ENCODE measurements around the gene RHBDF2.

Gene RHBDF2

GRCh38 chr17:76474238-76474637 lies 27.0 kb downstream of the RHBDF2 start:
- no peak for DNase-seq (ENCODE audit: low read depth)
- TF ChIP-seq CTCF (conservative IDR thresholded peaks at IDR 0.05; ENCODE audit: low read length) = no peak
- H3K4me3 ChIP-seq (ENCODE audit: low read length) = no peak overlapping the region

DNA sequence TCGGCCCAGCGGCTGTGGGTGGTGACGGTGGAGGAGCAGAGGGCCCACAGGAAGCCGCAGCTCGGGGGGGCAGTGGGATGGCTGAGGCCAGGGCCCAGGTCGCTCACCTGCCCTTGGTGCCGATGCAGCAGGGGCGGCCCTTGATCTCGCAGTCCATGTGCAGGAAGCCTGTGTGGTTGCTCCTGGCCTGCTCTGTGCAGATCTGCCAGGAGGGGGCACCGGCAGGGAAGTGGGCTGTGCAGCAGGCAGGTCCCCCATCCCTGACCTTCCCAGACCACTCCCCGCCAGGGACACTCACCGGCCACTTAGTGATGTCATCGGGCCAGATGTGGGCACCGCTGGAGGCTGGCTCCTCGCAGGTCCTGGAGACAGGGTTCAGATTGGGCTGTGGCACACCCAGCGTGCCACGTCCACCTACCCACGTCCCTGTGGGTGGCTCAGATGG lies 27.7 kb downstream of the RHBDF2 start:
- H3K4me3 ChIP-seq (ENCODE audit: low read length) = no peak overlapping the region
- DNase-seq (ENCODE audit: low read depth) = no peak
- peak; percentile 26; the same call in 1 of the 2 replicates for TF ChIP-seq CTCF (conservative IDR thresholded peaks at IDR 0.05; ENCODE audit: low read length)

GRCh38 chr17:76472726-76473125 lies 28.5 kb downstream of the RHBDF2 start:
- no peak for TF ChIP-seq CTCF (conservative IDR thresholded peaks at IDR 0.05; ENCODE audit: low read length)
- H3K4me3 ChIP-seq (ENCODE audit: low read length) = no peak overlapping the region
- no peak for DNase-seq (ENCODE audit: low read depth)

GRCh38 chr17:76472258-76472645 lies 29.0 kb downstream of the RHBDF2 start:
- TF ChIP-seq CTCF (conservative IDR thresholded peaks at IDR 0.05; ENCODE audit: low read length) = no peak
- H3K4me3 ChIP-seq (ENCODE audit: low read length) = no peak overlapping the region
- no peak for DNase-seq (ENCODE audit: low read depth)

- TF ChIP-seq CTCF (conservative IDR thresholded peaks at IDR 0.05; ENCODE audit: low read length) = no peak
- no peak for DNase-seq (ENCODE audit: low read depth)
- H3K4me3 ChIP-seq (ENCODE audit: low read length) = no peak overlapping the region
Measured at GRCh38 chr17:76471498-76472257, 29.5 kb downstream of the RHBDF2 start.

DNA sequence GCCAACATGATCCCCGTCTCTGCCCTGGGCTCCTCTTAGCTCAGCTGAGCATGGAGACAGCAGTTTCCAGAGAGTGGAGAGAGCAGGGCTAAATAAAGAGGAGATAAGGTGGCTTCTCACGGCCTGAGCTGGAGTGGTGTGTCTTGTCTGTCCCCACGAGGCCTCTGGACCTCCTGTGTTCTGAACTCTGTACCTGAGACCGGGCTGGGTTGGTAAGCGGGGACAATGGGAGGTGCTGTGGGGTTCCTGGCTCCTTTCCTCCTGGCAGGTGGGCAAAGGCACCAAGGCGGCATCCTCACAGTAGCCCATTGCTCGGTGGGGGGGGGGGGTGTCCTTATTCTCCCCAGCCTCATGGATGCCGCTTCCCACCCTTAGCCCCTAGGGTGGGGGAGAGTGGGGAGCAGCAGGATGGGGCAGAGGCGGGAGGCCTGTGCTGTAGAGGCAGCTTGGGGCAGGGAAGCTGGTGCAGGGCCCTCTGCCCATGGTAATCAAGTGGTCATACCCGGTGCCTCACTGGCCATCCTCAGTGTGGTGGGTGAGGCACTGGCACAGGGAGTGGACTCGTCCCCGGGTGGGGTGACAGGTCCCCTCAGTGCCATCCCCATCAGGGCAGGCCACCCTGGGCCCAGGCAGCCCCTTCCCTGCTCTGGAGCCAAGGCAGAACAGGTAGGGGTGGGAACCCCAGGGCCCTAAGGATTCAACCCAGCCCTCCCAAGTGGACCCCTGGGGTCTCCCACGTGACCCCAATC lies 31.1 kb downstream of the RHBDF2 start:
- no peak overlapping the region for H3K4me3 ChIP-seq (ENCODE audit: low read length)
- TF ChIP-seq CTCF (conservative IDR thresholded peaks at IDR 0.05; ENCODE audit: low read length) = no peak
- DNase-seq (ENCODE audit: low read depth) = no peak
